Mesenchymal stem cell (in vitro differentiated cells and primary cell): ENCODE results near the gene NPIPA1.
"Not testable (repeated sequence)": the region's sequence is repeated elsewhere in the genome, so short reads cannot be mapped to it uniquely, and the experiment has no call there.

ENCODE experiments used
- DNase-seq: peaks from one replicate; pipeline ENCODE4 v3.0.0-alpha.2; 2013
- H2AFZ ChIP-seq: one replicate; pipeline ENCODE4 v1.6.1; 2013; ENCODE audit warnings: low read depth, mild to moderate bottlenecking, control low read depth, inconsistent platforms, low read length, moderate library complexity
- H2AK5ac ChIP-seq: 2 replicates; pipeline ENCODE4 v1.6.1; 2013; ENCODE audit warnings: low read length, moderate library complexity, mild to moderate bottlenecking, inconsistent platforms; ENCODE audit not compliant: severe bottlenecking
- H2BK120ac ChIP-seq: one replicate; pipeline ENCODE4 v1.6.1; 2013; ENCODE audit warnings: low read depth, mild to moderate bottlenecking, inconsistent platforms, low read length, moderate library complexity
- H2BK12ac ChIP-seq, 2 experiments: one replicate each; pipeline ENCODE4 v1.6.1; 2013; ENCODE audit warnings: inconsistent platforms in 2 of 2, low read length in 2 of 2, mild to moderate bottlenecking in 2 of 2, moderate library complexity in 2 of 2, control low read depth in 1 of 2
- H2BK15ac ChIP-seq: one replicate; pipeline ENCODE4 v1.6.1; 2013; ENCODE audit warnings: mild to moderate bottlenecking, low read depth, inconsistent platforms; ENCODE audit not compliant: poor library complexity, severe bottlenecking
- H2BK5ac ChIP-seq: 2 replicates; pipeline ENCODE4 v1.6.1; 2013; ENCODE audit warnings: low read depth, mild to moderate bottlenecking, low read length, control low read depth, inconsistent platforms; ENCODE audit not compliant: poor library complexity, severe bottlenecking
- H3K14ac ChIP-seq, 2 experiments: one replicate each; pipeline ENCODE4 v1.6.1; 2013; ENCODE audit warnings: inconsistent platforms in 2 of 2, low read length in 2 of 2, control low read depth in 1 of 2, mild to moderate bottlenecking in 1 of 2, moderate library complexity in 1 of 2
- H3K18ac ChIP-seq, 2 experiments: one replicate each; pipeline ENCODE4 v1.6.1; 2013; ENCODE audit warnings: inconsistent platforms in 2 of 2, low read length in 2 of 2, control low read depth in 1 of 2, low read depth in 1 of 2, mild to moderate bottlenecking in 1 of 2
- H3K23ac ChIP-seq, 2 experiments: one replicate each; pipeline ENCODE4 v1.6.1; 2013; ENCODE audit warnings: inconsistent platforms in 2 of 2, low read length in 2 of 2, mild to moderate bottlenecking in 2 of 2, moderate library complexity in 2 of 2, control low read depth in 1 of 2
- H3K27ac ChIP-seq: 2 replicates; pipeline ENCODE4 v1.5.1; 2013; ENCODE audit warnings: mild to moderate bottlenecking, moderate library complexity, low read length, control low read depth, inconsistent platforms; ENCODE audit not compliant: poor library complexity, severe bottlenecking
- H3K27me3 ChIP-seq, 2 experiments: 2 replicates each; pipeline versions ENCODE4 v1.6.1 to v1.7.0; 2013; ENCODE audit warnings: low read length in 2 of 2, mild to moderate bottlenecking in 2 of 2, moderate library complexity in 2 of 2, control low read depth in 1 of 2, inconsistent platforms in 1 of 2; ENCODE audit not compliant: control insufficient read depth in 1 of 2, insufficient read depth in 1 of 2
- H3K36me3 ChIP-seq, 2 experiments: 2 replicates each; pipeline versions ENCODE4 v1.6.1 to v1.7.0; 2013; ENCODE audit warnings: low read length in 2 of 2, control low read depth in 1 of 2, inconsistent platforms in 1 of 2, low read depth in 1 of 2, mild to moderate bottlenecking in 1 of 2; ENCODE audit not compliant: insufficient read depth in 2 of 2, control insufficient read depth in 1 of 2
- H3K4ac ChIP-seq, 2 experiments: one replicate each; pipeline ENCODE4 v1.6.1; 2013; ENCODE audit warnings: inconsistent platforms in 2 of 2, low read length in 2 of 2, mild to moderate bottlenecking in 2 of 2, moderate library complexity in 2 of 2, control low read depth in 1 of 2, low read depth in 1 of 2
- H3K4me1 ChIP-seq: 2 replicates; pipeline ENCODE4 v1.6.1; 2013; ENCODE audit warnings: low read depth, low read length, control low read depth; ENCODE audit not compliant: control insufficient read depth, insufficient read depth
- H3K4me2 ChIP-seq: 2 replicates; pipeline ENCODE4 v1.6.1; 2013; ENCODE audit warnings: low read length, mild to moderate bottlenecking, inconsistent platforms; ENCODE audit not compliant: poor library complexity, severe bottlenecking
- H3K4me3 ChIP-seq, 2 experiments: 2 replicates each; pipeline versions ENCODE4 v1.5.1 to v1.7.0; 2013; ENCODE audit warnings: low read length in 2 of 2, mild to moderate bottlenecking in 2 of 2, control low read depth in 1 of 2, low read depth in 1 of 2; ENCODE audit not compliant: insufficient read depth in 1 of 2
- H3K79me1 ChIP-seq: replicated peaks from 2 replicates; pipeline ENCODE4 v1.6.1; 2013; ENCODE audit warnings: mild to moderate bottlenecking, control low read depth, low read length, inconsistent platforms; ENCODE audit not compliant: poor library complexity, severe bottlenecking
- H3K9ac ChIP-seq: 2 replicates; pipeline ENCODE4 v1.7.0; 2013; ENCODE audit warnings: mild to moderate bottlenecking, low read length, moderate library complexity
- H3K9me3 ChIP-seq: 2 replicates; pipeline ENCODE4 v1.7.0; 2013; ENCODE audit warnings: mild to moderate bottlenecking, low read length; ENCODE audit not compliant: control insufficient read depth
- H4K8ac ChIP-seq: one replicate; pipeline ENCODE4 v1.6.1; 2013; ENCODE audit warnings: inconsistent platforms, mild to moderate bottlenecking, low read length, moderate library complexity
- H4K91ac ChIP-seq: one replicate; pipeline ENCODE4 v1.6.1; 2013; ENCODE audit warnings: mild to moderate bottlenecking, low read length, inconsistent platforms
- WGBS: methylation state at CpG from one replicate; pipeline ENCODE4 v1.1.7; 2013; ENCODE audit warnings: mixed read lengths; 5-methylcytosine and 5-hydroxymethylcytosine counted together

The NPIPA1 gene

DNA sequence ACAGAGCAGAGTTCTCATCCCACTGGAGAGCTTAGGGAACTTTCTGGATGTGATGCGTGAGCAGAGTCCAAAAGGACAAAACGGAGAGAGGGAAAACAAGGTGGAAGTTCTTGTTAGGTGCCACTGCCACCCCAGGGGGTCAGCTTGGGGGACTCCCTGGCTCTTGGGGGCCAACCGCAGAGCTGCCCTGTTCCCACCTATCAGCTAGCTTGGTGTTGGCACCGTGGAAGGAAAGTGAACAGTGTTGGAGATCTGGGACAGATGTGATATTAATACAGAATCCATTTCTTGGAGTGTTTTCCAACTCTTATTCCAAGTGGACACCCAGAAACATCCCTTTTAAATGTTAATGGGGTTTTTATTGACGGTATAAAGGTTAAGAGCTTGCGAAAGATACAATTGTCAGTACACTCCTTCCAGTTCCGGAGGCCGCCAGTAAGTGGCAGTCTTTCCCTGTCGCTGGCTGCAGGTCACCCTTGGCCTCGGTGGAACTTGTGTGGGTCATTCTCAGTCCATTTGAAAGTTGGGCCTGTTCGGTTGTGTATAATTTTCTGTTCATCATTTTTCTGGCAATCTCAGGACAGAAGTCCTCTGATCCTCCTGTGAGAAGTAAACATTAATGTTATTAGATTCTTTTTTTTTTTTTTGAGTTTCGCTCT is 40.1 kb upstream of the NPIPA1 start:
- not testable (repeated sequence) for H3K9me3 ChIP-seq, H3K4me1 ChIP-seq, H3K14ac ChIP-seq, H4K8ac ChIP-seq, H3K27me3 ChIP-seq, H3K4me2 ChIP-seq, H3K18ac ChIP-seq, H2AFZ ChIP-seq, H3K9ac ChIP-seq, H3K4me3 ChIP-seq, H4K91ac ChIP-seq, H2BK5ac ChIP-seq, H3K36me3 ChIP-seq, H3K79me1 ChIP-seq, H2BK120ac ChIP-seq, H2BK12ac ChIP-seq, H3K4ac ChIP-seq, H2BK15ac ChIP-seq, DNase-seq, H3K27ac ChIP-seq, H2AK5ac ChIP-seq, H3K23ac ChIP-seq
- WGBS, result no CpG with 5 or more reads among the region's 12 CpGs

DNA sequence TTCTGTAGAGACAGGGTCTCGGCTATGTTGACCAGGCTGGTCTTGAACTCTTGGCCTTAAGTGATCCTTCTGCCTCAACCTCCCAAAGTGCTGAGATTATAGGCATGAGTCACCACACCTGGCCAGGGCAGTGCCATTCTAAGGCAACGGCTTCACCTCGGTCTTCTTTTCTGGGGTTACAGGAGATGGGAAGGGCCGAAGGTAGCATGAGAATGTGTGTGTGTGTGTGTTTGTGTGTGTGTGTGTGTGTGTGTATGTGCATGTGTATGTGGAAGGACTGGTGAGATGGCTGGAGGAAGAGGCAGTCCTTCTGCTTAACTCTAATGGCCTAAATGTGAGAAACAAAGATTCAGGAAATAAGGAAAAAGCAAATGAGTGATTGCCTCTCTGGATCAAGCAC is 39.1 kb upstream of the NPIPA1 start:
- H3K4me1 ChIP-seq, H2BK5ac ChIP-seq, H3K9me3 ChIP-seq, H2AK5ac ChIP-seq, H3K27me3 ChIP-seq, H3K23ac ChIP-seq, H3K14ac ChIP-seq, H4K91ac ChIP-seq, H3K4me3 ChIP-seq, H2BK15ac ChIP-seq, H3K4ac ChIP-seq, H3K4me2 ChIP-seq, H3K36me3 ChIP-seq, DNase-seq, H2AFZ ChIP-seq, H3K79me1 ChIP-seq, H3K18ac ChIP-seq, H4K8ac ChIP-seq, H3K9ac ChIP-seq, H2BK120ac ChIP-seq, H2BK12ac ChIP-seq, H3K27ac ChIP-seq: not testable (repeated sequence)
- WGBS, result 96% methylated on average over 4 of the region's 4 CpGs

DNA sequence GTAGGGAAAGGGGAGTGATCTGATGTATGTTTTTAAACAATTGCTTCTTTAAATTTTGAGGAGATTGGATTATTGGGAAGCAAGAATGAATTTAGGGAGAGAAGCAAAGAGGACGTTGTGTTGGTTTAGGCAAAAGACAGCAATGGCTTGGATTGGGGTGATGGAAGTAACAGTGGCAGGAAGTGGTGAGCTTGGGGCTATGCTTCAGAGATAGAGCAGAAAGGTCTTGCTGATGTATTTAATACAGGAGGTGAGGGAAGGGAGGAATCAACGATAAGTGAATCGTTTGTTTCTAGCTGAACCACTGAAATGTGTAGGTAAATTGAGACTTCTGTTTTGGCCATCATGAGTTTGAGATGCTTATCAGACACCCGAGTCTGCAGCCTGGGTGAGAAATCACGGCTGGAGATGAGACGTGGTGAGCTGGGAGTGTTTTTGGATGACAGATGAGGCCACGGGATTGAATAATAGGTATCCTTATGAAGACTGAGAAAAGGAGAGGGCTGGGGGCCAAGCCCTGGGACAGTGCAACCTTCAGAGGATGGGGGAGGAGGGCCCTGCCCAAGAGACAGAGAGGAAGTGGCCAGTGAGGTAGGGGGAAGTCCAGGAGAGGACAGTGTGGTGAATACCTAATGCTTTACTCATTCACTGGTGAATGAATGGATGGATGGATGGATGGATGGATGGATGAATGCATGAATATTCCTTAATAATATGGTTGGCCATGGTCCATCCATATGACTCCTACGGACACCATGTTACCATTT is 33.9 kb upstream of the NPIPA1 start:
- H2BK12ac ChIP-seq, H2BK120ac ChIP-seq: not testable (repeated sequence)
- WGBS, result 87% methylated on average over 5 of the region's 8 CpGs

DNA sequence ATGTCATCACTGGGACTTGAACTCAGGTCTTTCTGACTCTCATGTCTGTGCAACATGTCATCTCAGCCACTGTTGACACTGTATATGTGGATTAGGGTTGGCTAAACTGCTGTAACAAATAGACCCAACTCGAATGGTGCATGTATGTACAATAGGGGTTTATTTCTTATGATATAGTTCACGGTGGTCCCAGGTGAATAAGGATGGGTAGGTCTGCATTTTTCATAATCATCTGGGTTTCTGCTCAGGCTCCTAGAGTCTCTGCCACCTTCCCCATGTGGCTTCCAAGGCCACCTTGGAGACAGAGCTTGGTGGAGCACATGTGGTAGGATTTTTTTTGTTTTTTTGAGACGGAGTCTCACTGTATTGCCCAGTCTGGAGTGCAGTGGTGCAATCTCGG is 27.5 kb upstream of the NPIPA1 start:
- H2AFZ ChIP-seq, H3K27ac ChIP-seq, H3K36me3 ChIP-seq, H3K23ac ChIP-seq, H3K79me1 ChIP-seq, H2BK5ac ChIP-seq, DNase-seq, H4K91ac ChIP-seq, H3K4me1 ChIP-seq, H3K4me3 ChIP-seq, H2BK12ac ChIP-seq, H2AK5ac ChIP-seq, H3K18ac ChIP-seq, H3K4me2 ChIP-seq, H2BK15ac ChIP-seq, H3K27me3 ChIP-seq, H3K9ac ChIP-seq, H4K8ac ChIP-seq, H3K4ac ChIP-seq, H3K14ac ChIP-seq, H2BK120ac ChIP-seq, H3K9me3 ChIP-seq: not testable (repeated sequence)
- WGBS, result no CpG with 5 or more reads among the region's 4 CpGs

More for the DNA sequence above, 33.9 kb upstream of the NPIPA1 start:
- not testable (repeated sequence) for H3K4me2 ChIP-seq, H3K27ac ChIP-seq, H2AK5ac ChIP-seq, H3K4ac ChIP-seq, H3K18ac ChIP-seq, H3K36me3 ChIP-seq, H3K14ac ChIP-seq, H3K79me1 ChIP-seq, H2AFZ ChIP-seq, H3K27me3 ChIP-seq, H3K23ac ChIP-seq, H4K91ac ChIP-seq, H3K4me1 ChIP-seq, H3K9me3 ChIP-seq, H3K9ac ChIP-seq, H3K4me3 ChIP-seq, H2BK15ac ChIP-seq, H2BK5ac ChIP-seq, H4K8ac ChIP-seq, DNase-seq
